NCI-H1092 treated with DMSO at 0.1 percent for 48 hours (cell line): ENCODE measurements around the gene IFT25.
"Not testable (repeated sequence)": the region's sequence is repeated elsewhere in the genome, so short reads cannot be mapped to it uniquely, and the experiment has no call there.

Experiments
- DNase-seq: peaks from one replicate; lab custom pipeline; 2025; lab: John Stamatoyannopoulos, UW

The IFT25 gene

GRCh38 chr1:53889304-53890298 is 55.9 kb downstream of the IFT25 start, which contains the start of gene YIPF1:
Gene YIPF1, minus strand, starts transcription at chr1:53889797. Its CDS starts 860 bp downstream, at chr1:53888937.
- DNase-seq: peak; percentile 66

GRCh38 chr1:53888681-53889080 is 56.8 kb downstream of the IFT25 start:
- no peak for DNase-seq

- not testable (repeated sequence) for DNase-seq
These were observed 61.9 kb downstream of the IFT25 start for GRCh38 chr1:53883600-53883999.

GRCh38 chr1:53881853-53882252 is 63.6 kb downstream of the IFT25 start:
- not testable (repeated sequence) for DNase-seq

GRCh38 chr1:53878492-53879105 is 66.9 kb downstream of the IFT25 start:
- DNase-seq: peak; percentile 52

- DNase-seq: not testable (repeated sequence)
These were observed 70.3 kb downstream of the IFT25 start for GRCh38 chr1:53875150-53875549.

GRCh38 chr1:53871773-53872484 is 73.6 kb downstream of the IFT25 start:
- DNase-seq: no peak
